Kidney (tissue), 14 donors: Measurements from ENCODE around the gene EFHC2. TPM values are rescaled to one million over a fixed set of nuclear protein-coding genes. Genes with fewer than 3 reads are reported as not detected.
"Not testable (repeated sequence)": the region's sequence is repeated elsewhere in the genome, so short reads cannot be mapped to it uniquely, and the experiment has no call there.

Source experiments
- DNase-seq, 5 donors: peaks; one replicate each; pipeline ENCODE4 v3.0.0-alpha.2; 2013 to 2020
- FAIRE-seq: peaks from 2 replicates; lab custom pipeline; 2012; peaks lifted over from hg19 to GRCh38; lab: Jason Lieb, UNC
- H3K27ac ChIP-seq, 2 donors: one replicate each; pipeline ENCODE4 v1.7.0; 2013; ENCODE audit warnings: low read depth in 2 of 2, low read length in 2 of 2, inconsistent platforms in 1 of 2
- H3K27me3 ChIP-seq: one replicate; pipeline ENCODE4 v1.7.1; 2013; ENCODE audit warnings: low read length, inconsistent platforms; ENCODE audit not compliant: control insufficient read depth, insufficient read depth
- H3K36me3 ChIP-seq, 3 donors: one replicate each; pipeline versions ENCODE4 v1.7.0 to v1.7.1; 2013; ENCODE audit warnings: low read length in 3 of 3, control low read depth in 1 of 3, inconsistent platforms in 1 of 3; ENCODE audit not compliant: insufficient read depth in 3 of 3, control insufficient read depth in 2 of 3
- H3K4me1 ChIP-seq, 3 donors: one replicate each; pipeline versions ENCODE4 v1.7.0 to v1.7.1; 2013; ENCODE audit warnings: low read length in 3 of 3, inconsistent platforms in 1 of 3, low read depth in 1 of 3; ENCODE audit not compliant: control insufficient read depth in 2 of 3, insufficient read depth in 2 of 3
- H3K4me3 ChIP-seq, 3 donors: one replicate each; pipeline versions ENCODE4 v1.7.0 to v1.8.1; 2013; ENCODE audit warnings: low read length in 3 of 3, control low read depth in 1 of 3, inconsistent platforms in 1 of 3
- H3K9ac ChIP-seq, 3 donors: one replicate each; pipeline versions ENCODE4 v1.7.0 to v1.7.1; 2013; ENCODE audit warnings: low read length in 3 of 3, control low read depth in 1 of 3, inconsistent platforms in 1 of 3
- H3K9me3 ChIP-seq, 3 donors: one replicate each; pipeline versions ENCODE4 v1.7.0 to v1.7.1; 2013; ENCODE audit warnings: low read length in 3 of 3, control low read depth in 1 of 3, inconsistent platforms in 1 of 3; ENCODE audit not compliant: control insufficient read depth in 2 of 3, insufficient read depth in 1 of 3
- intact Hi-C: fragments of 100-400 bp; cut with DNase I; formaldehyde crosslinking; loops from one replicate; pipeline ENCODE4 v1.11.1; 2022
- polyA plus RNA-seq: library from polyadenylated mRNA; stranded (reverse); fragments of 350-450 nt; fragmentation: Illumina TruSeq; extraction: RNeasy Lipid Tissue Mini Kit (QIAGEN cat#74804); gene quantifications from one replicate; pipeline ENCODE4 v1.2.3, GENCODE V29; 2014; ENCODE audit warnings: low read depth, low replicate concordance; ENCODE audit not compliant: insufficient read depth
- total RNA-seq: library from RNA; stranded (reverse); fragmentation: NEBNext Ultra II Directional; extraction: Animal tissue kit (Norgen Biotek cat#: 25700); gene quantifications from one replicate; pipeline ENCODE4 v1.2.1, GENCODE V29; 2021
- TF ChIP-seq, protein P1 (sequence below): IDR thresholded peaks from 3 replicates; pipeline ENCODE4 v1.5.1; 2012; ENCODE audit warnings: mild to moderate bottlenecking, moderate library complexity, borderline replicate concordance; ENCODE audit not compliant: insufficient read depth; ENCODE audit errors: extremely low read depth
- donor health status: control.
- donor health status: control.
- donor health status: control.
- donor health status: control.
- donor health status: control.
- donor health status: DM: yes; HTN: yes; CAD: no.
- donor health status: Normal renal cell carcinoma (clear cell type).

EFHC2 gene
- total and polyA plus RNA-seq, 2 donors from 2014 or later: 1.6 to 6.4 TPM

DNA sequence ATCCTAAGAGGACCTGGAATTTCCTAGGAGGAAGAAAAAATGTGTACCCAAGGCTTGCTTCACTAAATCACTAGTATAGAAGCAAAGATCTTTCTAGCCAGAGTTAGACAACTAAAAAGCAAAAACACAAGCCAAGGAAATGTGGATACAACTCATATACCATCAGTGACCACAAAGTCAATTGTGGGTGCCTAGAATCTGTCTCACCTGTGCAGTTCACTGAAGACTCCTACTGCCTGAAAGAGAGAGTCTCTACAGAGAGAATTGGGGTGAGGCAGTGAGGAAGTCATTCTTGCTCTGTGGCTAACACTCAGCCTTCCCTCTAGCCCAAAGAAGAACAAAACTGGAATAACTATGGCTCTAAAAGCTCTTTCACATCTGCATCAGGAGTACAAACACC is 82.9 kb downstream of the EFHC2 start:
- no peaks in the 10 kb centered on the region for H3K36me3 ChIP-seq
- no peaks in the 10 kb centered on the region for H3K9me3 ChIP-seq
- no peak overlapping the region for H3K27ac ChIP-seq
- no peaks in the 10 kb centered on the region for H3K27me3 ChIP-seq
- DNase-seq (no peak), FAIRE-seq (no peak)
- intact Hi-C loops: no loop called here
- no peak overlapping the region for H3K9ac ChIP-seq
- TF ChIP-seq, protein P1, sequence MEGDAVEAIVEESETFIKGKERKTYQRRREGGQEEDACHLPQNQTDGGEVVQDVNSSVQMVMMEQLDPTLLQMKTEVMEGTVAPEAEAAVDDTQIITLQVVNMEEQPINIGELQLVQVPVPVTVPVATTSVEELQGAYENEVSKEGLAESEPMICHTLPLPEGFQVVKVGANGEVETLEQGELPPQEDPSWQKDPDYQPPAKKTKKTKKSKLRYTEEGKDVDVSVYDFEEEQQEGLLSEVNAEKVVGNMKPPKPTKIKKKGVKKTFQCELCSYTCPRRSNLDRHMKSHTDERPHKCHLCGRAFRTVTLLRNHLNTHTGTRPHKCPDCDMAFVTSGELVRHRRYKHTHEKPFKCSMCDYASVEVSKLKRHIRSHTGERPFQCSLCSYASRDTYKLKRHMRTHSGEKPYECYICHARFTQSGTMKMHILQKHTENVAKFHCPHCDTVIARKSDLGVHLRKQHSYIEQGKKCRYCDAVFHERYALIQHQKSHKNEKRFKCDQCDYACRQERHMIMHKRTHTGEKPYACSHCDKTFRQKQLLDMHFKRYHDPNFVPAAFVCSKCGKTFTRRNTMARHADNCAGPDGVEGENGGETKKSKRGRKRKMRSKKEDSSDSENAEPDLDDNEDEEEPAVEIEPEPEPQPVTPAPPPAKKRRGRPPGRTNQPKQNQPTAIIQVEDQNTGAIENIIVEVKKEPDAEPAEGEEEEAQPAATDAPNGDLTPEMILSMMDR: no peak
- no peak overlapping the region for H3K4me3 ChIP-seq
- H3K4me1 ChIP-seq: no peaks in the 10 kb centered on the region

DNA sequence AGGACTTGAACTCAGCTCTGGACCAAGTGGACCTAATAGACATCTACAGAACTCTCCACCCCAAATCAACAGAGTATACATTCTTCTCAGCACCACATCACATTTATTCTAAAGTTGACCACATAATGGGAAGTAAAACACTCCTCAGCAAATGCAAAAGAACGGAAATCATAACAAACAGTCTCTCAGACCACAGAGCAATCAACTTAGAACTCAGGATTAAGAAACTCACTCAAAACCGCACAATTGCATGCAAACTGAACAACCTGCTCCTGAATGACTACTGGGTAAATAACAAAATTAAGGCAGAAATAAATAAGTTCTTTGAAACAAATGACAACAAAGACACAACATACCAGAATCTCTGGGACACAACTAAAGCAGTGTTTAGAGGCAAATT is 87.7 kb downstream of the EFHC2 start:
- DNase-seq, FAIRE-seq, H3K4me3 ChIP-seq, intact Hi-C loops, H3K36me3 ChIP-seq, H3K9me3 ChIP-seq, H3K4me1 ChIP-seq, H3K27ac ChIP-seq, H3K9ac ChIP-seq, H3K27me3 ChIP-seq: not testable (repeated sequence)

DNA sequence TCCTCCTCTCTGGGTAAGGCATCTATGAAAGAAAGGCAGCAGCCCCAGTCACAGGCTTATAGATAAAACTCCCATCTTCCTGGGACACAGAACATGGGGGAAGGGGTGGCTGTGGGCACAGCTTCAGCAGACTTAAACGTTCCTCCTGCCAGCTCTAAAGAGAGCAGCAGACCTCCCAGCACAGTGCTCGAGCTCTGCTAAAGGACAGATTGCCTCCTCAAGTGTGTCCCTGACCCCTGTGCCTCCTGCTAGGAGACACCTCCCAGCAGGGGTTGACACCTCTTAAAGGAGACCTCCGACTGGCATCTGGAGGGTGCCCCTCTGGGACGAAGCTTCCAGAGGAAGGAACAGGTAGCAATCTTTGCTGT is 89.9 kb downstream of the EFHC2 start:
- Histone ChIP-seq H3K27me3 (no peaks in the 10 kb centered on the region), H3K9ac (peak overlapping the region in 1 of 3 donors; percentile 12), H3K27ac (no peak overlapping the region), H3K4me1 (no peaks in the 10 kb centered on the region), H3K9me3 (no peaks in the 10 kb centered on the region), H3K4me3 (peak overlapping the region in 1 of 3 donors; percentile 41), H3K36me3 (no peaks in the 10 kb centered on the region)
- DNase-seq (no peak), FAIRE-seq (no peak)
- TF ChIP-seq, protein P1: no peak
- intact Hi-C loops: no loop called here

DNA sequence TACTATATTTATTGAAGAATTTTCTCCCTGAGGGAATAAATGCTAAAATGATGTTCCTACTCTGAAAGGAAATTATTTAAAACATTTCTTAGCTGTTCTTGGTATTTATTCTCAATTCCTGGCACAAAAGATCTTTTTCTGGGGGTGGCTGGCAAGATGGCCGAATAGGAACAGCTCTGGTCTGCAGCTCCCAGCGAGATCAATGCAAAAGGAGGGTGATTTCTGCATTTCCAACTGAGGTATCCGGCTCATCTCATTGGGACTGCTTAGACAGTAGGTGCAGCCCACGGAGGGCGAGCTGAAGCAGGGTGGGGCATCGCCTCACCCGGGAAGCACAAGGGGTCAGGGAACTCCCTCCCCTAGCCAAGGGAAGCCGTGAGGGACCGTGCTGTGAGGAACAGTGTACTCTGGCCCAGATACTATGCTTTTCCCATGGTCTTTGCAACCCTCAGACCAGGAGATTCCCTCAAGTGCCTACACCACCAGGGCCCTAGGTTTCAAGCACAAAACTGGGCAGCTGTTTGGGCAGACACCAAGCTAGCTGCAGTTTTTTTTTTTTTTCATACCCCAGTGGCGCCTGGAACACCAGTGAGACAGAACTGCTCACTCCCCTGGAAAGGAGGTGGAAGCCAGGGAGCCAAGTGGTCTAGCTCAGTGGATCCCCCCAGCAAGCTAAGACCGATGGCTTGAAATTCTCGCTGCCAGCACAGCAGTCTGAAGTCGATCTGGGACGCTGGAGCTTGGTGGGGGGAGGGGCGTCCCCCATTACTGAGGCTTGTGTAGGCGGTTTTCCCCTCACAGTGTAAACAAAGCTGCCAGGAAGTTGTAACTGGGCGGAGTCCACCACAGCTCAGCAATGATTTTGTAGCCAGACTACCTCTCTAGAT is 90.5 kb downstream of the EFHC2 start:
- H3K27ac ChIP-seq, H3K27me3 ChIP-seq, H3K36me3 ChIP-seq, H3K9me3 ChIP-seq, H3K4me1 ChIP-seq, intact Hi-C loops, FAIRE-seq: not testable (repeated sequence)
- peak overlapping the region in 1 of 3 donors; percentile 12 for H3K9ac ChIP-seq
- peak overlapping the region in 1 of 3 donors; percentile 41 for H3K4me3 ChIP-seq
- DNase-seq: peak; percentile 50 to 84 (median 62)
